ENCODE results near the gene DNPH1. TPM values are rescaled to one million over a fixed set of nuclear protein-coding genes. Genes with fewer than 3 reads are reported as not detected.

The DNPH1 gene
- total and polyA plus RNA-seq, 9 of the 15 experiments (the other 6 are each of a cell fraction or from before 2014, with no cell fraction given), result 7.3 to 300 (median 68.7) TPM

DNA sequence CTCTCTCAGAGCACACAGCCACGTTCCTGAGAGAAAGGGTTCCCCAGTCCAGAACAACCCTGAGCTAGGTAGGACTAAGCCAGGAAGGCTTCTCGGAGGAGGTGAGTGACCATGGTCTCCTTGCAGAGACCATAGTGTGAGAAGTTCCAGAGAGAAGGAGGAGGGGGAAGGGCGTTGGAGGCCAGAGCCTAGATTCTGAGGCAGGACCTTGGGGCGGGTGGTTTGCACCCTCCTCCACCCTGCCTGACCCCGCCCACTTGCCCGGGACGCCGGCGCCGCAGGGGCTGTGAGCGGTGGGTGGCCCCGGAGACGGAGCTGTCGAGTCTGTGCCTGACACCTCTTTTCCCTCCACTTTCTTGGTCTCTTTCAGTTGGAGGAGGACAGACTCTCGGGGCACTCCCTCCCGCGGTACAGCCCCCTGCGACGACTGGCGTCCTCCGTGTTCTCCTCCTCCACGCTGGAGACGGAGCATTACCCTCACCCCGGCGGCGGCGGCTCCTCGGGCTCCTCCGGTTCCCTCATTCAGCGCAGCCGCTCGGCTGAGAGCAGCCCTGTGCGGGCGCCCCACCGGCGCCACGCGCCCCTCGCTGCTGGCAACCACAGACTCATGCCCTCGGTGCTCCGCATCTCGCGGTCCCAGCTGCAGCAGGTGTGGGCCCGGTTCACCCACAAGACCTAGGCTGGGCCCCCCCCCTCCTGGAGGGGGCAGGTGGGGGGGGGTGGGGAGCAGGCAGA, 40.2 kb upstream of the DNPH1 start (continued):
- TF ChIP-seq, protein P1, sequence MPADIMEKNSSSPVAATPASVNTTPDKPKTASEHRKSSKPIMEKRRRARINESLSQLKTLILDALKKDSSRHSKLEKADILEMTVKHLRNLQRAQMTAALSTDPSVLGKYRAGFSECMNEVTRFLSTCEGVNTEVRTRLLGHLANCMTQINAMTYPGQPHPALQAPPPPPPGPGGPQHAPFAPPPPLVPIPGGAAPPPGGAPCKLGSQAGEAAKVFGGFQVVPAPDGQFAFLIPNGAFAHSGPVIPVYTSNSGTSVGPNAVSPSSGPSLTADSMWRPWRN (IDR thresholded peaks at IDR 0.05; ENCODE audit: low read depth), result no peak
- TF ChIP-seq SNIP1 (IDR thresholded peaks at IDR 0.05; ENCODE audit: low read depth) (no peak), WHSC1 (IDR thresholded peaks at IDR 0.05; ENCODE audit: low read length) (no peak), CREM (IDR thresholded peaks at IDR 0.05; ENCODE audit: low read depth) (no peak), DACH1 (IDR thresholded peaks at IDR 0.05; ENCODE audit: partially characterized antibody) (peak; percentile 32), KAT7 (CRISPR knock-in tag; IDR thresholded peaks at IDR 0.05; ENCODE audit: borderline replicate concordance) (no peak), KDM1A (IDR thresholded peaks at IDR 0.05) (0 out of 4 replicates have a peak, but pooled peaks have one; percentile 42 to 66), BCOR (IDR thresholded peaks at IDR 0.05) (peak; percentile 88), PHF20 (IDR thresholded peaks at IDR 0.05; ENCODE audit: partially characterized antibody) (peak; percentile 39), NR2C2 (CRISPR knock-in tag; IDR thresholded peaks at IDR 0.05) (no peak), NR2C2 (tag; IDR thresholded peaks at IDR 0.05) (no peak), E2F3 (CRISPR knock-in tag; IDR thresholded peaks at IDR 0.05) (no peak), GABPB1 (CRISPR knock-in tag; IDR thresholded peaks at IDR 0.05) (0 out of 2 replicates have a peak, but pooled peaks have one; percentile 33), CTBP1 (IDR thresholded peaks at IDR 0.05; ENCODE audit: borderline replicate concordance) (peak; percentile 40; the same call in 1 of the 2 replicates), ZNF134 (CRISPR knock-in tag; conservative IDR thresholded peaks at IDR 0.05) (no peak)
- TF ChIP-seq, protein P2, sequence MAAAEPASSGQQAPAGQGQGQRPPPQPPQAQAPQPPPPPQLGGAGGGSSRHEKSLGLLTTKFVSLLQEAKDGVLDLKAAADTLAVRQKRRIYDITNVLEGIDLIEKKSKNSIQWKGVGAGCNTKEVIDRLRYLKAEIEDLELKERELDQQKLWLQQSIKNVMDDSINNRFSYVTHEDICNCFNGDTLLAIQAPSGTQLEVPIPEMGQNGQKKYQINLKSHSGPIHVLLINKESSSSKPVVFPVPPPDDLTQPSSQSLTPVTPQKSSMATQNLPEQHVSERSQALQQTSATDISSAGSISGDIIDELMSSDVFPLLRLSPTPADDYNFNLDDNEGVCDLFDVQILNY (CRISPR knock-in tag; IDR thresholded peaks at IDR 0.05), result no peak
- TF ChIP-seq, protein P3, sequence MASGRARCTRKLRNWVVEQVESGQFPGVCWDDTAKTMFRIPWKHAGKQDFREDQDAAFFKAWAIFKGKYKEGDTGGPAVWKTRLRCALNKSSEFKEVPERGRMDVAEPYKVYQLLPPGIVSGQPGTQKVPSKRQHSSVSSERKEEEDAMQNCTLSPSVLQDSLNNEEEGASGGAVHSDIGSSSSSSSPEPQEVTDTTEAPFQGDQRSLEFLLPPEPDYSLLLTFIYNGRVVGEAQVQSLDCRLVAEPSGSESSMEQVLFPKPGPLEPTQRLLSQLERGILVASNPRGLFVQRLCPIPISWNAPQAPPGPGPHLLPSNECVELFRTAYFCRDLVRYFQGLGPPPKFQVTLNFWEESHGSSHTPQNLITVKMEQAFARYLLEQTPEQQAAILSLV (tag; IDR thresholded peaks at IDR 0.05), result no peak
- TF ChIP-seq, protein P4, sequence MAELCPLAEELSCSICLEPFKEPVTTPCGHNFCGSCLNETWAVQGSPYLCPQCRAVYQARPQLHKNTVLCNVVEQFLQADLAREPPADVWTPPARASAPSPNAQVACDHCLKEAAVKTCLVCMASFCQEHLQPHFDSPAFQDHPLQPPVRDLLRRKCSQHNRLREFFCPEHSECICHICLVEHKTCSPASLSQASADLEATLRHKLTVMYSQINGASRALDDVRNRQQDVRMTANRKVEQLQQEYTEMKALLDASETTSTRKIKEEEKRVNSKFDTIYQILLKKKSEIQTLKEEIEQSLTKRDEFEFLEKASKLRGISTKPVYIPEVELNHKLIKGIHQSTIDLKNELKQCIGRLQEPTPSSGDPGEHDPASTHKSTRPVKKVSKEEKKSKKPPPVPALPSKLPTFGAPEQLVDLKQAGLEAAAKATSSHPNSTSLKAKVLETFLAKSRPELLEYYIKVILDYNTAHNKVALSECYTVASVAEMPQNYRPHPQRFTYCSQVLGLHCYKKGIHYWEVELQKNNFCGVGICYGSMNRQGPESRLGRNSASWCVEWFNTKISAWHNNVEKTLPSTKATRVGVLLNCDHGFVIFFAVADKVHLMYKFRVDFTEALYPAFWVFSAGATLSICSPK (IDR thresholded peaks at IDR 0.05; ENCODE audit: borderline replicate concordance), result no peak
